ENCODE data around the gene DHODH. TPM values are rescaled to one million over a fixed set of nuclear protein-coding genes. Genes with fewer than 3 reads are reported as not detected.

The DHODH gene
- total and polyA plus RNA-seq, 2 of the 13 experiments (the other 11 are each of a cell fraction or from before 2014, with no cell fraction given): 10.7 to 16.4 TPM

DNA sequence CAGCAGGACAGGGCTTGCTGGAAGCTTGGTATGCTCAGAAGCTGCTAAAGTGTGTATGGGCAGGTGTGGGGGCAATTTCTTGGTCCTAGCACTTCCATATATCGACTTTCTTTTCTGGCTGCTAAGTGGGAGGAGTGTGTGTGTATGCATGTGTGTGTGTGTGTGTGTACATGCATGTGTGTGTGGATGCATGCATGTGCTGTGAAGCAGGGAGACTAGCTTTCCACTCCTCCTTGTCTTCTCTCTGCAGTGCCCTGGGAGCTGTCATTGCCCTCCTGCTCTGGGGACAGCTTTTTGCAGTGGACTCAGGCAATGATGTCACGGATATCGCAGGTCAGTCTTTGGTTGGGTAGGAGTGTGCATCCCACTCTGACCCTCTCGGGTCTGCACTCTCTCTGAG is 47.4 kb downstream of the DHODH start:
- no peaks in the 10 kb centered on the region for H3K27me3 ChIP-seq (ENCODE audit: control insufficient read depth in 1 of 2, insufficient read depth in 2 of 2, low read length in 2 of 2)
- 0 out of 2 replicates have a peak overlapping the region, but pooled peaks have one; percentile 6 for H3K9ac ChIP-seq (ENCODE audit: insufficient read depth, low read depth, low read length)
- H3K4me2 ChIP-seq (ENCODE audit: low read depth, low read length): peak overlapping the region; percentile 79
- intact Hi-C loops (cut with micrococcal nuclease; ENCODE audit: unreplicated experiment): no loop called here
- 89% methylated on average over 4 of the region's 4 CpGs for WGBS (ENCODE audit: low lambda C conversion rate)
- peaks cover 61% of the 10 kb centered on the region for H3K4me1 ChIP-seq (ENCODE audit: insufficient read depth, low read length)
- TF ChIP-seq, protein P1, sequence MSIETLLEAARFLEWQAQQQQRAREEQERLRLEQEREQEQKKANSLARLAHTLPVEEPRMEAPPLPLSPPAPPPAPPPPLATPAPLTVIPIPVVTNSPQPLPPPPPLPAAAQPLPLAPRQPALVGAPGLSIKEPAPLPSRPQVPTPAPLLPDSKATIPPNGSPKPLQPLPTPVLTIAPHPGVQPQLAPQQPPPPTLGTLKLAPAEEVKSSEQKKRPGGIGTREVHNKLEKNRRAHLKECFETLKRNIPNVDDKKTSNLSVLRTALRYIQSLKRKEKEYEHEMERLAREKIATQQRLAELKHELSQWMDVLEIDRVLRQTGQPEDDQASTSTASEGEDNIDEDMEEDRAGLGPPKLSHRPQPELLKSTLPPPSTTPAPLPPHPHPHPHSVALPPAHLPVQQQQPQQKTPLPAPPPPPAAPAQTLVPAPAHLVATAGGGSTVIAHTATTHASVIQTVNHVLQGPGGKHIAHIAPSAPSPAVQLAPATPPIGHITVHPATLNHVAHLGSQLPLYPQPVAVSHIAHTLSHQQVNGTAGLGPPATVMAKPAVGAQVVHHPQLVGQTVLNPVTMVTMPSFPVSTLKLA (IDR thresholded peaks at IDR 0.05): peak; percentile 71
- no peak for TF ChIP-seq RNF2 (conservative IDR thresholded peaks at IDR 0.05; ENCODE audit: low read depth)
- no peak for TF ChIP-seq TBX2 (CRISPR knock-in tag; IDR thresholded peaks at IDR 0.05; ENCODE audit: borderline replicate concordance)
- TF ChIP-seq, protein P2, sequence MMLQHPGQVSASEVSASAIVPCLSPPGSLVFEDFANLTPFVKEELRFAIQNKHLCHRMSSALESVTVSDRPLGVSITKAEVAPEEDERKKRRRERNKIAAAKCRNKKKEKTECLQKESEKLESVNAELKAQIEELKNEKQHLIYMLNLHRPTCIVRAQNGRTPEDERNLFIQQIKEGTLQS (CRISPR knock-in tag; IDR thresholded peaks at IDR 0.05): no peak
- TF ChIP-seq, protein P3, sequence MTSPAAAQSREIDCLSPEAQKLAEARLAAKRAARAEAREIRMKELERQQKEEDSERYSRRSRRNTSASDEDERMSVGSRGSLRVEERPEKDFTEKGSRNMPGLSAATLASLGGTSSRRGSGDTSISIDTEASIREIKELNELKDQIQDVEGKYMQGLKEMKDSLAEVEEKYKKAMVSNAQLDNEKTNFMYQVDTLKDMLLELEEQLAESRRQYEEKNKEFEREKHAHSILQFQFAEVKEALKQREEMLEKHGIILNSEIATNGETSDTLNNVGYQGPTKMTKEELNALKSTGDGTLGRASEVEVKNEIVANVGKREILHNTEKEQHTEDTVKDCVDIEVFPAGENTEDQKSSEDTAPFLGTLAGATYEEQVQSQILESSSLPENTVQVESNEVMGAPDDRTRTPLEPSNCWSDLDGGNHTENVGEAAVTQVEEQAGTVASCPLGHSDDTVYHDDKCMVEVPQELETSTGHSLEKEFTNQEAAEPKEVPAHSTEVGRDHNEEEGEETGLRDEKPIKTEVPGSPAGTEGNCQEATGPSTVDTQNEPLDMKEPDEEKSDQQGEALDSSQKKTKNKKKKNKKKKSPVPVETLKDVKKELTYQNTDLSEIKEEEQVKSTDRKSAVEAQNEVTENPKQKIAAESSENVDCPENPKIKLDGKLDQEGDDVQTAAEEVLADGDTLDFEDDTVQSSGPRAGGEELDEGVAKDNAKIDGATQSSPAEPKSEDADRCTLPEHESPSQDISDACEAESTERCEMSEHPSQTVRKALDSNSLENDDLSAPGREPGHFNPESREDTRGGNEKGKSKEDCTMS (CRISPR knock-in tag; conservative IDR thresholded peaks at IDR 0.05): no peak
- no peak for TF ChIP-seq ZNF83 (CRISPR knock-in tag; IDR thresholded peaks at IDR 0.05; ENCODE audit: borderline replicate concordance)
- TF ChIP-seq NCOR1 (IDR thresholded peaks at IDR 0.05; ENCODE audit: borderline replicate concordance, low read length): no peak
- TF ChIP-seq, protein P4, sequence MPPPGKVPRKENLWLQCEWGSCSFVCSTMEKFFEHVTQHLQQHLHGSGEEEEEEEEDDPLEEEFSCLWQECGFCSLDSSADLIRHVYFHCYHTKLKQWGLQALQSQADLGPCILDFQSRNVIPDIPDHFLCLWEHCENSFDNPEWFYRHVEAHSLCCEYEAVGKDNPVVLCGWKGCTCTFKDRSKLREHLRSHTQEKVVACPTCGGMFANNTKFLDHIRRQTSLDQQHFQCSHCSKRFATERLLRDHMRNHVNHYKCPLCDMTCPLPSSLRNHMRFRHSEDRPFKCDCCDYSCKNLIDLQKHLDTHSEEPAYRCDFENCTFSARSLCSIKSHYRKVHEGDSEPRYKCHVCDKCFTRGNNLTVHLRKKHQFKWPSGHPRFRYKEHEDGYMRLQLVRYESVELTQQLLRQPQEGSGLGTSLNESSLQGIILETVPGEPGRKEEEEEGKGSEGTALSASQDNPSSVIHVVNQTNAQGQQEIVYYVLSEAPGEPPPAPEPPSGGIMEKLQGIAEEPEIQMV (CRISPR knock-in tag; IDR thresholded peaks at IDR 0.05; ENCODE audit: low read depth): no peak
- TF ChIP-seq, protein P5, sequence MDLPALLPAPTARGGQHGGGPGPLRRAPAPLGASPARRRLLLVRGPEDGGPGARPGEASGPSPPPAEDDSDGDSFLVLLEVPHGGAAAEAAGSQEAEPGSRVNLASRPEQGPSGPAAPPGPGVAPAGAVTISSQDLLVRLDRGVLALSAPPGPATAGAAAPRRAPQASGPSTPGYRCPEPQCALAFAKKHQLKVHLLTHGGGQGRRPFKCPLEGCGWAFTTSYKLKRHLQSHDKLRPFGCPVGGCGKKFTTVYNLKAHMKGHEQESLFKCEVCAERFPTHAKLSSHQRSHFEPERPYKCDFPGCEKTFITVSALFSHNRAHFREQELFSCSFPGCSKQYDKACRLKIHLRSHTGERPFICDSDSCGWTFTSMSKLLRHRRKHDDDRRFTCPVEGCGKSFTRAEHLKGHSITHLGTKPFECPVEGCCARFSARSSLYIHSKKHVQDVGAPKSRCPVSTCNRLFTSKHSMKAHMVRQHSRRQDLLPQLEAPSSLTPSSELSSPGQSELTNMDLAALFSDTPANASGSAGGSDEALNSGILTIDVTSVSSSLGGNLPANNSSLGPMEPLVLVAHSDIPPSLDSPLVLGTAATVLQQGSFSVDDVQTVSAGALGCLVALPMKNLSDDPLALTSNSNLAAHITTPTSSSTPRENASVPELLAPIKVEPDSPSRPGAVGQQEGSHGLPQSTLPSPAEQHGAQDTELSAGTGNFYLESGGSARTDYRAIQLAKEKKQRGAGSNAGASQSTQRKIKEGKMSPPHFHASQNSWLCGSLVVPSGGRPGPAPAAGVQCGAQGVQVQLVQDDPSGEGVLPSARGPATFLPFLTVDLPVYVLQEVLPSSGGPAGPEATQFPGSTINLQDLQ (CRISPR knock-in tag; IDR thresholded peaks at IDR 0.05): 0 out of 2 replicates have a peak, but pooled peaks have one; percentile 55
- no peak for TF ChIP-seq CENPT (CRISPR knock-in tag; IDR thresholded peaks at IDR 0.05; ENCODE audit: low read depth)
- TF ChIP-seq KLF15 (CRISPR knock-in tag; IDR thresholded peaks at IDR 0.05; ENCODE audit: borderline replicate concordance): no peak
- no peak for DNase-seq (ENCODE audit: low spot score)
- ChIA-PET CTCF (ENCODE audit: low intra/inter-chr PET ratio, low total read pairs) (no interaction called here), POLR2A (no interaction called here)
- H4K20me1 ChIP-seq (ENCODE audit: insufficient read depth, low read length): no peaks in the 10 kb centered on the region
- H3K4me3 ChIP-seq (replicated peaks in 1 of 3; ENCODE audit: insufficient read depth in 1 of 3, low read depth in 2 of 3, low read length in 3 of 3): peak overlapping the region in 1 of 3 experiments; percentile 7; a peak in 1 of 6 replicates
- no peak for FAIRE-seq
- H3K79me2 ChIP-seq (ENCODE audit: insufficient read depth, low read length): peaks cover 3% of the 10 kb centered on the region
- no TSS peak for BruUV-seq (replicated peaks)
- no peak overlapping the region for H2AFZ ChIP-seq (ENCODE audit: low read length)
- no peaks in the 10 kb centered on the region for H3K9me3 ChIP-seq (ENCODE audit: low read length)
- peak overlapping the region; percentile 23 for H3K27ac ChIP-seq (ENCODE audit: extremely low read length, insufficient read depth, low read length)
- in situ Hi-C loops (cut with HindIII; ENCODE audit: extremely low pct_ligation_motif_present, low pct_unique_long_range_greater_than_20kb): no loop called here
- ATAC-seq: no peak
- peaks cover 0 to 3% of the 10 kb centered on the region in 2 experiments; a peak in 2 of 5 replicates for H3K36me3 ChIP-seq (replicated peaks in 1 of 2; ENCODE audit: control insufficient read depth in 1 of 2, insufficient read depth in 2 of 2, low read length in 2 of 2)
